Inflammatory macrophage (primary cell): ENCODE data around the gene PDGFRB.

ENCODE experiments used
- DNase-seq, 2 donors: peaks; one replicate each; pipeline ENCODE4 v3.0.0-alpha.2; 2020 to 2022

PDGFRB gene

DNA sequence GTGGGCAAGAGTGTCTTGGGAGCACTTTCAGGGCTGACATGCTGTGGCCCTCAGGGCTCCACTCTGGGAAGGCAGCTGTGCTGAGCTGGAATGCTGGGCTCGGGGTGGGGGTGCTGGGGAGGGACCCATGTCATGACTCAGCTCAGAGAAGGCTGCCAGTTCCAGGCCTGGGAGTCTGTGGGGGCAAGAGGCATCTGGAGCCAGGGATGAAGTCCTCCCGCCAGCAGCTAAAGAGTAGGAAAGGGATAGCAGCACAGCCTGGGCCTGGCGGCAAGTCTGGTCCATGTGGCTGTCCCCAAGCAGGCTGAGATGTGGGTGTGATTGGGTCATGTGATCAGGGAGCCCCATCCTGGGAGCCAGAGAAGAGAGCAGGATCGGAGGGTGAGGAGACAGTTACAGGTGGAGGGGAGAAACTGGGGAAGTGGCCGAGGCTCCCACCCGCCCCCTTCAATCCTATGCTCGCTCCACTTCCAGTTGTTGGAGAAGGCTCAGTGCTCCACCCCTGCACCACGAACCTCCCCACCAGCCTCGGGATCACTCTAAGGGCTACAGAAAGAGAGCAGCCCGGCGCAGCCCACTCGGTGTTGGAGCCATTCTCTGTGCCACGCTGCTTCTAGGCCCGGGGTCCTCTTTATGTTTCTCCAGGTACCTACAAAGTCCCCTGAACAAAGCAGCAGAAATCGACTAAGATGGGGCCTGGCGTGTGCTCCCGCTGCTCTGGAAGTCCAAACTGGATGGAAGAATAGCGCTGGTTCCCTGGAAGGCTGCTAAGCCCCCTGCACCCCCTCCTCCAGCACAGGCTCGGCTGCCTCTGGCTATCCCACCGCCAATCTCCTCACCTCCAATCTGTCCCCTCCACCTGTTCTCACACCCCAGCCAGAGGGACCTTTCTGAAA is 12.0 kb downstream of the PDGFRB start:
- no peak for DNase-seq

DNA sequence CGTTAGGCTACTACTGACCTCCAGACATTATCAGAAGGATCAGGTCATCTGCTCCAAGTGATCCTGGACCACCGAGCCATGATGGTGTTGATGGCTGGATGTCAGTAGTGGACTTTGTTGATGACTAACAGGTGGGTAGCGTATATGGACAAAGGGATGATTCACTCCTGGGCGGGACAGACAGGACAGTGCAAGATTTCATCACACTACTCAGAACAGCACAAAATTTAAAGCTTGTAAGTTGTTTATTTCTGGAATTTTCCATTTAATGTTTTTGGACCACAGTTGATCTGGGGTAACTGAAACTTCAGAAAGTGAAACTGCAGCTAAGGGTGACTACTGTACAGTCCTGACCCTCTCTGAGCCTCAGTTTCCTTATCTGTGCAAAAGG is 12.7 kb downstream of the PDGFRB start:
- DNase-seq: peak in 1 of 2 donors; percentile 77

DNA sequence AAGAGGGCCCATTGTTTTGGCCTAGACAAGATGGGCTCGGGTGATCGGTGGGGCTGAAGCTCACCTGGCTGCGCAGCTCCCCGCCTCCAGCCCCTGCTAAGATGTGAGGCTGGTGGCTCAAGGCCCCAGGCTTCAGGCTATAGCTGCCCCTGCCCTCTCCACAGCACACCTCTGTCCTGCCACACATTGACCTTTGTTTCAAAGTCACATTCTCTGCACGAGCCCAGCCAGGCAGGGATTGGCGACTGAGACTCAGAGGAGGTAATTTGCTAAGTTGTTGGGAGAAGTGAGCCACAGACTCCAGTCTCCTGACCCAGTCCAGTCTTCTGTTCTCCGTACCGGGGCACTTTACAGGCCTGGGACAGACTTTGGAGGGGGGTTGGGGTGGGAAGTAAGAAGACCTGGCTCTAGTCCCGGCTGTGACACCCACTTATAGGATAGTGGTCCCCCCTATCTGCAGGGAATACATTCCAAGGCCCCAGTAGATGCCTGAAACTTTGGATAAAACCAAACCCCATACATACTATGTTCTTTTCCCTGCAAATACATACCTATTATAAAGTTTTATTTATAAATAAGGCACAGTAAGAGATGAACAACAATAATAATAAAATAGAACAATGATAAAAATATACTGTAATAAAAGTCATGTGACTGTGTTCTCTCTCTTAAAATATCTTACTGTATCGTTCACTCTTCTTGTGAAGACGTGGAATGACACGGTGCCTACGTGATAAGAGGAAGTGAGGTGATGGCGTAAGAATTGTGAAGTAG is 13.3 kb downstream of the PDGFRB start:
- peak in 1 of 2 donors; percentile 82 for DNase-seq

DNA sequence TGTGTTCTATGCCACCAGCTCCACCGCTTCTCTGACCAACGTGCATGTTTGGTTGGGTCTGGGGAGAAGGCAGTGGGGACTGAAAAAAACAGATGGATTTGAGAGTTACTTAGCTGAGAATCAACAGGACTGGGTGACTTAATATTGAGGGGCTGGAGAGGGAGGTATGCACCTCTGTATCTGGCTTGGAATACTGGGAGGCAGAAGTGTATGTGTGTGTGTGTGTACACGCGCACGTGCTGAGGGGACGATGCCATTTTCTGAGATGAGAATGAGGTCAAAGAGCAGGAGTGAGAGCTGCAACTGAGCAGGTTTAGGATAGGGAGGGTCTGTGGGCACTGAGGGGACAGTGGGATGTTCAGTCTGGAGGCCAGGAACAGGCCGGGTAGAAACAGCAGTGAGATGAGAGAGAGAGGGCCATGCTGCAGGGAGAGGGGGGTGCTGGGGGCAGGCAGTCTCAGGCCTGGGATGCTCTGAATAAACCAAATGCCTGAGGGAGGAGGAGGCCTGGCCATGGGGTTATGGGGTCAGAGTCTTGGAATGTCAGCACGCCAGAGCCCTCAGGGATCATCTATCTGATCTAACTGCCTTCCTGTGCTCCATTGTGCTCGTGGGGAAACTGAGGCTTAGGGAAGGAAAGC is 14.0 kb downstream of the PDGFRB start:
- no peak for DNase-seq

DNA sequence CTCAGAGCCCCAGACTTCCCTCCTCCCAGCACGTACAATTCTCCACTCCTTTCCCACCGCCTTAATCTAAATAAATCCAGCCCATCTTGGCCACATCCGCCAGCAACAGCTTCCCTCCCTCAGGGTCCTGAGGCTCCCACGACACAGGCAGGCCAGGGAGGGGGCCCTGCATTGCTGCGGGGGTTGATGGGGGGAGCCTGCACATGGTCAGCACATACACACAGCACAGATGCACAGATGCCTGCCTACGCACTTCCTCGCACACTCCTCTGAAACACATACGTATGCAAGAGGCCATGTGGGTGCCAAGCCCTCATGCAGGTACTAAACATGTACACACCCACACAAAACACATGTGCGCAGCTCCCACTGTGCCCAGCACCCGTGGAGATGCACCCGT is 14.8 kb downstream of the PDGFRB start:
- no peak for DNase-seq

DNA sequence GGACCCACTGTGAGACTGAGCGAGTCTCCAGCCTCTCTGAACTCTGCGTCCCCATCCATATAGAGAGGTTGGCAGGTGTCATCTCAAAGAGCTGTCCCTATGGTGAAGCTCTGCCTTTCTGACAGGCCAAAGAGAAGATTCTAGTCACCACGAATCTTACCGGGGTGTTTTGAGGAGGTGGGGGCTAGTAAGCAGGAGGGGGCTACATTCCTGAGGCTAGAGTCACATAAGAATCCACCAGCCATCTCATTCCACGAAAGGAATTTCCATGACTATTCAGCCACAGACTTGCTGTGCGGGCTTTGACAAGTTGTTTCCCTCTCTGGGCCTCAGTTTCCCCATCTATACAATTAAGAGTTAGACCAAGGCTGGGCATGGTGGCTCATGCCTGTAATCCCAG is 16.3 kb downstream of the PDGFRB start:
- no peak for DNase-seq

DNA sequence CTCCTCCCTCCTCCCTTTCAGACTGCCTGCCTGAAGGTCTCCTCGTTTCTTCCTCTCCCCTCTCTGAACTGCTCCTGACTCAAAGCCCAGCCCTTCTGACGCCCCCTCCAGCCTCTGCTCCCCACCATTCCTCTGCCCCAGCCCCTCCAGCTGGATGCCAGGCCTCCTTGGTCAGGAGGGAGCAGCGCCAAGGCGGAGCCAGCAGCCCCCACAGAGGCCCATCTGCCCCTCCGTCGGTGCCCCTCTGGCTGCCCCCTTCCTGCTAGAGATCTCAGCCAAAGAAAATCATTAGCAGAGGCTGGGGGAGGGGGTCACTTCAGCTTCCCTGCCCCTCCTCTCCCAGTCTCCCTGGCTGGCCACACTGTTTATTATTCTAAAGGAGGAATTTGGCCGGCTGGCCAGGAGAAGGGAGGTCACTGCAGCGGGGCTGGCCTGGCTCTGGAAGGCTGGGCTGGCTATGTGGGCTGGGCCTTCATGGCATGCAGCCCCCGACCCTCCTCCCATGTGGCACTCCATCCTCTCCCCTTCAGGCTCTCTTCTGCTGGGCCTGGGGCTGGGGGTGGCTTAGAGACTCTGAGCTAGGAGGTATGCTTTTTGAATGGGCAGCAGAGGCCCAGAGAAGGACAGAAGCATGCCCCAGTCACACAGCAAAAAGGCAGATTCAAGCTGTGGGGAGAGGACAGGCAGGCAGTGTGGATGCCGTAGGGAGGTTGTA is 16.9 kb downstream of the PDGFRB start:
- DNase-seq: no peak

DNA sequence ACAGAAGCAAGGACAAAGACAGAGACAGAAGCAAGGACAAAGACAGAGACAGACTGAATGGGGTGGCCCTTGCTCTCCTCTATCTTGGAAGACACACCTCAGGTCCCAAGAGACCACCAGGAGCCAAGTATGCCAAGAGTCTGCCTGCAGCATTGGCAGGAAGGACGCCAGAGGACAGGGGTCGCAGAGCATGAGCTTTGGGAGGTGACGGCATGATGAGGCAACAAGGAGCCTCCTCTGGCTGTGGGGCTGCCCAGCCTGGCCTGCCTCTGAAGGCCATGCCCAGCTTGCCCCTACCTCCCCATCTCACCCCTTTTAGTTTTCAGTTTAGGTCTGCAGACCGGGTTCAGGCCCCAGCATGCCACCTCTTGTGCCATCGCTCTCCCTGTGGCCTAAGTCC is 17.6 kb downstream of the PDGFRB start:
- no peak for DNase-seq

DNA sequence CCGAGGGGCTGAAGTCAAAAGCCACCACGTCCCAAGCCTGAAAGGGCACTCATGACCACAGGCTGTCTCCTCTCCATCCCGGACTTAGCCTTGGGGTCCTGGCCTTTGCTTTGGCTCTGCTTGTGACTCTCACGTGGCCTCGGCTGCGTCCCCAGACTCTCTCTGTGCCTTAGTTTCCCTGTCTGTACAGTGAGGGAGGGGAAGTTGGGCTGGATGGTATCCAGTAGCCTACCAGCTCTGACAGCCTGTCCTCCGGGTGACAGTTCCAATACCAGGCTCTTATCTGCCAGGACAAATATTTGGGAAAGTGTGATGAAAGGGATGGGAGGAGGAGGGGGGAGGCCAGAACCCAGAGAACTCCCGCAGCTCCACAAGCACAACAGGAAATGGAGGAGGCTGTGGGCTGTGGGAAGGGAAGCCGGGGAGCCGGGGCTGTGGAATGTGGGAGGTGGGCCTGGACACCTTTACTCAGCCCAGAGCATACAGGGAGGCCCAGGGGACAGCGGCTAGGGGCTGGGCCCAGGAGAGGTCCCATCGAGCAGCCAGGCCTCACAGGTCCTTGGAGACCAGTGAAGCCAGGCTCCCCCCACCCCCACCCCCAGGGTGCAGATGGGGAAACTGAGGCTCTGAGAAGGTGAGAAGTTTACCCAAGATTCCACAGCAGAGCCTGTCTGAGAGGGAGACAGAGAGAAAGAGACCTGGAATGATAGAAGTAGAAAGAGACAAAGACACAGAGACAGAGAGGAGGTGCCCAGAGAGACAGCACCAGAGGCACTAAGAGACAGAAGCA is 18.3 kb downstream of the PDGFRB start:
- DNase-seq: no peak

DNA sequence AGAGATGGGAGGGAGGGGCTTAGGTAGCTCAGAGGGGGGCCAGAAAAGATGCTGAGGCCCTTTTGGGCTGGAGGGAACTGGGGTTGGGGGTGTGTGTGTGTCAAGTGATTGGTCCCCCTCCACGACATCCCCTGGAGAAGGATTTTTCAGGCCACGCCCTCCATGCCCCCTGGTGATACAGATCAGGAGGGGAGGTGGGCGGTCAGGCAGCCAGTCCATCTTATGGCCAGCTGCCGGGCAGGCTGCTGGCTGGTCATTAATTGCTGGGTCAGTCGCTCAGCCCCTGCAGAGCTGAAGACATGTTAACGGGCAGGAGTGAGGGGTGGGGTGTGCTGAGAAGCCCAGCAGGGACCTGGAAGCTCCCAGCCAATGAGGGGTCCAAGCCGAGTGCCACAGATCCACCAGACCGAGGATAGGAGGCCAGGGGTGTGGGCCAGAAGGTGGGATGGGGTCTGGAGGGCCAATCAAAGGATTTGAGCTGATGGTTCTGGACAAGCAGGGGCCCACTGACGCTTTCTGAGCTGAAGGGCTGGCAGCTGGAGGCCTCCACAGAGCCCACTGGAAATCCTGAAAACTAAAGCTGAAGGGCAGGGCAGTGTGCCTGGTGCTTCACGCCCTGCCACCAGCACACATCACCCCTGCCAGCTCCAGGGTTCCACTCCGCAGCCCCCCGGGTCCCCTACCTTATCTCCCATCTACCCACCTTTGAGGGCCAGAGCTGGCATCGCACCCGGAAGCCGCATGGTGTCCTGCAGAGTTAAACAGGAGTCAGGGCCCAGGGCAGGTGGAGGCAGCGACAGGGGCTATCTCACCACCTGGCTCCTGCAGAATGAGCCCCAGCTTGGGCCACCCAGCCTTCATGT is 19.1 kb downstream of the PDGFRB start:
- DNase-seq: no peak

DNA sequence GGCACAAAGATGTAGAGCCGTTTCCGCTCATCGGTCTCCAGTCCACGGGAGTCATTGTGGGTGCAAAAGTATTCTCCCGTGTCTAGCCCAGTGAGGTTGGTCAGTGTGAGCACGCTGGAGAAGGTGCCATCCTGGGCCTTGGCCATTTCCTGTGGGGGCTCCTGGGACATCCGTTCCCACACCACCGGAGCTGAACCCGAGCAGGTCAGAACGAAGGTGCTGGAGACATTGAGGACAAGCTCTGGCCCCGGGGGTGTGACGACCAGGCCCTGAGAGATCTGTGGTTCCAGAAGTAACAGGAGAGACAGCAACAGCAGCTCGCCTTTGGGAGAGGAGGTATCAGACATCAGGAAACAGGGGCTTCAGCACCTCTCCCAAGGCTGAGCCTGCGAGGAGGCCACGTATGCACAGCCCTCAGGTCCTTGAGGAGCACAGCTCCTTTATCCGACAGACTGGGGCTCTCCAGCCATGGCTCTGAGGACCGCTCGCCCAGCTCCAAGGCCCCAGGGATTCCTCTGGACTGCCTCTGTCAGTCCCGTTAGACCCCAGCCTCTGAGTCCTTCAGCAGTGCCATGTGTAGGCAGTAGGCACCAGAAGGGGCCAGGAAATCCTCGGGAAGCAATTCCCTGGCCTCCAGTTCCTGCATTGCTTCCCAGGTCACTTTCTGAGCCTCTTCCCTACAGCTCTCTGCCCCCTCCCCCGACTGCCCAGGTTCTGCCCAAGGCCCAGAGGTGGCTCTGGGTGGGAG is 19.9 kb downstream of the PDGFRB start:
- no peak for DNase-seq

DNA sequence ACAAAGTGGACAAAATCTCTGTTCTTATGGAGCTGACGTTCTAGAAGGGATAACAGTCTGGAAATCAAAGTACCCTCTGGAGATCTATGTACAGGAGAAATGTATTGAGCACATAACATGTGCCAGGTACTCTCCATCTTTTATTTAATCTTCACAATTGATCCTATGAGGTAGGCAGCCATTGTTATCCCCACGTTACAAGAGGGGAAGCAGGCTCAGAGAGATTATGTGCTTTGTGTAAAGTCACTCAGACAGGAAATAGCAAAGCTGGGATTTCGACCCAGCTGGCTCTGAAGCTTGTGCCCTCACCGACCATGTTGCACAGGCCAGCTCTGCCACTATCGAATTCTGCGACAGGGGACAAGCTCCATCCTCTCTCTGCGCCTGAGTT is 21.5 kb downstream of the PDGFRB start:
- no peak for DNase-seq

DNA sequence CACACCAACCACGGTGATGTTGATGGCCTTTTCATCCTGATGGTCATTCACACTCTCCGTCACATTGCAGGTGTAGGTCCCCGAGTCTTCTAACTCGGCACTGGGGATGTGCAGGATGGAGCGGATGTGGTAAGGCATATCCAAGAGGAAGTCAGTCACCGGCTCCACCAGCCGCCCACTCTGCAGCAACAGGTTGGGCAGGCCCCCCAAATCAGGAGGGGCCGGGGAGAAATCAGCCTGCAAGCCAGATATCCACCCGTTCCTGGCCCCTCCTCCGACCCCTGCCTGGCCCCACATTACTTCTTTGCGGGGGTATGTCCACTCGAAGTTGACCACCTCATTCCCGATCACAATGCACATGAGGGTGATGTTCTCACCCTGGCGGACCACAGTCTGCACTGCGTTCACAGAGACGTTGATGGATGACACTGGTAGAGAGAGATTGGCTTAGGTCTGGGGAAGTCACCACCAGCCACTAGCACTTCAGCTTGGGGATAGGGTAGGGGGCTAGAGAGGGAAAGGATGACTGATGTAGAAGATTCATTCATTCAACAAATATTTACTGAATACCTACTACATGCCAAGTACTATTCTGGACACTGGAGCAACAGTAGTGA is 22.0 kb downstream of the PDGFRB start:
- DNase-seq: no peak

DNA sequence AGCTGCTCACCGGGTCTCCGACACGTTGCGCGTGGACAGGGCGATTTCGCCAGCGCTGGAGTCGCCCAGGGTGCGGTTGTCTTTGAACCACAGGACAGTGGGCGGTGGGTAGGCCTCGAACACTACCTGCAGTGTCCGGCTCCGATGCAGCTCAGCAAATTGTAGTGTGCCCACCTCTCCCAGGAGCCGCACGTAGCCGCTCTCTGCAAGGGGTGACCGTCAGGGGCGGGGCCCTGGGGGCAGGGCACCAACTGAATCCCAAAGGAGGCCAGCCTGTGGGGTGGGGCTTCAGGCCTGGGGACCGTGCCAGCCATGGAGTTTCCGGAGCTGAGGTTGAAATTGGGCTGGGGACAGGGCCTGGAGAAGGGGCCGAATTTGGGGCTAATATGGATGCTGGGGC is 22.9 kb downstream of the PDGFRB start:
- DNase-seq: no peak

DNA sequence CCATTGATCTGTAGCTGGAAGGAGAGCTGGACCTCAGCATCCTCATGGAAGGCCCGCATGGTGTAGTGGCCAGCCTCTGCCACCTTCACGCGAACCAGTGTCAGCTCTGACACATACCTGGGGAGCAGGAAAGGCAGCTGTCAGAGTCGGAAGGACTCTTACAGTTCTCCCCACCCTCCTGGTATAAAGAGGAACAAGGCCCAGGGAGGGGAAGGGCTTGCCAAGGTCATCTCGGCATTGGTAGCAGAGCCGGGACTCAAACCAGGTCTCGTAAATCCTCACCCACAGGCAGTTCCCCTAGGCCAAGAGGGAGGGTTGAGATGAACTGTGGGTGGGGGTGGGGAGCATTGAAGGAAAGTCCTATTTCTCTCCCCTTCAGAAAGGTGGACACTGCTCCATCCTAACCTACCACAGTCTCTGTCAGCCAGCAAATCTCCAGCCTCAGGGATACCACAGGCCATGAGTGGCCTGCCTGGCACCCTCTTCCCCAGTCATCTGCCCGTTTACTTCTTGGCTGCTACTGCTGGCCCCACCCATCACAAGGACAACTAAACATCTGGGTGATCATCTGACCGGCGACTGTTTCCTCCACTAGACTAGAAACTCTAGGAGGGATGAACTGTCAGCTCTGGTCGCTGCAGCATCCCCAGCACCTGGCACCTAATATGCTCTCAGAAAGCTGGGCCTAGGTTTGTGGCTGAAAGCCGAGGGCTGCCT is 23.5 kb downstream of the PDGFRB start:
- peak; percentile 37 to 56 for DNase-seq

DNA sequence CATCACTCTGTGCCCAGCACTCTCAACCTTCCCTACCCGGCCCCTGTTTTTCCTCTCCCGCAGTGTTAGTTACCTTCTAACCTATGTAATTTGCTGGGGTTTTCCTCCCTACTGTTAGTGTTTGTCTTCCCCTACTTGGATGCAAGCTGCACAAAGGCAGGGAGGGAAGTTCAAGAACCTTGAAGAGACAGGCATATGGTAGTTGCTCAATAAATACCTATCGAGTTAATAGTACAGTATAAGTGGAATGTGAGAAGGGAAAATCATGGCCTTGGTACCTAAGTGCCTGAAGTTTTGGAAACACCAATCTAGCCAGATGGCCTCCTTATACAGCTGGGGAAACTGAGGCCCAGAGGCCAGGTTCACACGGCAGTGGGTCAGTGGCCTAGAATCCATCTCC is 24.2 kb downstream of the PDGFRB start:
- no peak for DNase-seq

DNA sequence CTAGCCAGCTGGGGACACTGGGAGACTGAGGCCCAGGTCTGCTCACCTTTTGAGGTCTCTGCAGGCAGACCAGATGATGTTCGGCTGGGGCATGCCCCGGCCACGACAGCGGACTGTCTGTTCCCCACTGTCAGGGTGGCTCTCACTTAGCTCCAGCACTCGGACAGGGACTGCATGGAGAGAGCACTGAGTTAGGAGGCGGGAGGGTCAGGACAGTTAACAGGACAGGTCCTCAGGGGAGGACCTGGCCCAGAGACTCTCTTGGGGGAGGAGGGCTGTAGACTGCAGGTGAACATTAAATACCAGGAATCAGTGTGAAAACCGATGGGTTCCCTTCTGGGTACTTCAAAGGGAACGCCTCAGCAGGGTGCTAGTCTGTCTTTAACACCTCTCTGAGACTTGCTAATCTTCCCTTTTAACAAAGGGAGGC is 25.1 kb downstream of the PDGFRB start:
- no peak for DNase-seq

DNA sequence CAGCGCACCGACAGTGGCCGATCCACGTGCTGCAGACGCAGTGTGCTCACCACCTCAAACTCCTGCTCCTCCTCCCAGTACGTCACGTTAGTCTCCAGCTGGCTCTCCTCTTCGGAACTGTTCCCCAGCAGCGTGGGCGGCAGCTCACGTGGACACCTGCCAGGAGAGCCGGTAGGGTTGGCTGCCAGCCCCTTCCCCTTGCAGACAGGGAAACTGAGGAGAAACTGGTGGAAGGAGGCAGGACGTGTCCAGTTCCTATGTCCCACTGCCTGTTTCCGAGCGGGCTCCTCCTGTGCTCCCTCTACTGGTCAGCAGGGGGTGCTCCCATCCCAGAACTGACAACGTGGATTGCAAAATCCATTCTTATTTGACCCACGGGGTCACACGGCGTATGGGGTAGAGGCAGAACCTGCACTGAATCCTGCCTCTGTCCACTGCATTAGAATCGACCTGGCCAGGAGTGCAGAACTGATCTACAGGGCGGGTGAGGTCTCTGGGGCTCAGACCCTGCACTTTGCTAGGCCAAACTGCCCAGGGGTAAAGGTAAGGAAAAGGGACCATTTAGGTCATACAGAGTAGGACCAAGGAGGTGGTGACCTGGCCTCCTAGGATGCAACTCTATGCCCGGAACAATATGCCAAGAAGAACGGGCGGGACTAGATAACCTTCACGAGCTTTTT is 25.7 kb downstream of the PDGFRB start:
- peak; percentile 84 to 85 for DNase-seq
